Measurements from ENCODE around the gene ZNF514. TPM values are rescaled to one million over a fixed set of nuclear protein-coding genes. Genes with fewer than 3 reads are reported as not detected.
"Not testable (repeated sequence)": the region's sequence is repeated elsewhere in the genome, so short reads cannot be mapped to it uniquely, and the experiment has no call there.

Gene ZNF514
- total RNA-seq, 1 donor from 2014 or later, result 26.1 TPM

GRCh38 chr2:95203911-95204310 lies 44.3 kb upstream of the ZNF514 start:
- no peak overlapping the region for H3K4me3 Mint-ChIP-seq
- no peak for TF ChIP-seq CTCF (conservative IDR thresholded peaks at IDR 0.05)
- peaks cover 13% of the 10 kb centered on the region for H3K27me3 Mint-ChIP-seq
- no peak for DNase-seq (ENCODE audit: extremely low spot score, unreplicated experiment)
- H3K36me3 Mint-ChIP-seq, result peaks cover 12% of the 10 kb centered on the region
- peaks cover 13% of the 10 kb centered on the region for H3K4me1 Mint-ChIP-seq (ENCODE audit: unreplicated experiment)
- peaks cover 2% of the 10 kb centered on the region for H3K9me3 Mint-ChIP-seq
- no peak overlapping the region for H3K27ac Mint-ChIP-seq

DNA sequence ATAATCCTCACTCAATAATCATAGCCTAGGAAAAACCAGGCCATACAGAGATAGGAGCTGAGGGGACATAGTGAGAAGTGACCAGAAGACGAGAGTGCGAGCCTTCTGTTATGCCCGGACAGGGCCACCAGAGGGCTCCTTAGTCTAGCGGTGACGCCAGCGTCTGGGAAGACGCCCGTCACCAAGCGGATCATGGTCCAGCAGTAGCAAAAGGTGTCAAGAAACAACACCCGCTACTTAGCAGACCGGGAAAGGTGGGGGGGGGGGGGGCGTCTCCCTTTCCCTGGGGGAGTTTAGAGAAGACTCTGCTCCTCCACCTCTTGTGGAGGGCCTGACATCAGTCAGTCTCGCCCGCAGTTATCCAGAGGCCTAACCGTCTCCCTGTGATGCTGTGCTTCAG lies 33.3 kb upstream of the ZNF514 start:
- not testable (repeated sequence) for H3K27ac Mint-ChIP-seq; H3K36me3 Mint-ChIP-seq; H3K4me3 Mint-ChIP-seq; H3K9me3 Mint-ChIP-seq; H3K4me1 Mint-ChIP-seq (ENCODE audit: unreplicated experiment)
- DNase-seq (ENCODE audit: extremely low spot score, unreplicated experiment), result peak; percentile 77
- H3K27me3 Mint-ChIP-seq, result peaks cover 46% of the 10 kb centered on the region
- peak; percentile 78 for TF ChIP-seq CTCF (conservative IDR thresholded peaks at IDR 0.05)

DNA sequence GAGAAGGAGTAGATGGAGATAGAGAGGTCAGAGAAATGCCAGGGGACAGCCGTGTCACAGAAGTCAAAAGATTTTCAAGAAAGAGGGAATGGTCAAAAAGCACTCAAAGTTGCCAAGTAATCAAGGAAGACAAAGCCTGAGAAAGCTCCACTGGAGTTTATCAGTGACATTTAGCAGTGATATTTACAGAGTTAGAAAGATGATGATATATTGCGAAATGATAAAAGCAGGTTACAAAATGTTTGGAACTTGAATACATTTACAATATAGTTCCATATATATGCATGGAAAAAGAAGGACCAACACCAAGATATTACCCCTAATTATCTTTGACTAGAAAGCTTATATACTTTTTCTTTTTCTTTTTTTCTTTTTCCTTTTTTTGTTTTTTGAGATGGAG lies 26.3 kb upstream of the ZNF514 start:
- DNase-seq (ENCODE audit: extremely low spot score, unreplicated experiment), result no peak
- Mint-ChIP-seq H3K4me3 (no peak overlapping the region), H3K36me3 (peaks cover 25% of the 10 kb centered on the region), H3K27me3 (peaks cover 20% of the 10 kb centered on the region), H3K4me1 (ENCODE audit: unreplicated experiment) (no peaks in the 10 kb centered on the region), H3K9me3 (no peaks in the 10 kb centered on the region), H3K27ac (no peak overlapping the region)
- no peak for TF ChIP-seq CTCF (conservative IDR thresholded peaks at IDR 0.05)

DNA sequence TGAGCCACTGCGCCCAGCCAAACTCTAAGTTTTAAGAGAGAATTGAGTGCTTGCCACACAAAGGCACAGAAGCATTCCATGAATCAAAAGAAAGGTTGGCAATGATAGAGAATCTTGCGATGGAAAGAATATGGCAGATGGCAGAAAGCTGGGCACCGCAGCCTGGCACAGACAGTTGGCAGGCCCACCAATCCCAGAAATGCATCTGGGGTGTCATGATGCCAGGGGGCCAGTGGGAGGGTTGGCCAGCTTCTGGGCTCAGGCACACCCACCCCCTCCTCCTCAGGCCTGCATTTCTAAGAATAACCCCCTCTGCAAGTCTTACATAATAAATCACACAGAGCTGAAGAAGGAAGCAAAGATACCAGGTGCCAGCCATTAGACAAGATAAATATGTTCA lies 25.5 kb upstream of the ZNF514 start:
- H3K9me3 Mint-ChIP-seq, result no peaks in the 10 kb centered on the region
- TF ChIP-seq CTCF (conservative IDR thresholded peaks at IDR 0.05), result no peak
- H3K36me3 Mint-ChIP-seq, result peaks cover 31% of the 10 kb centered on the region
- H3K4me3 Mint-ChIP-seq, result no peak overlapping the region
- peaks cover 12% of the 10 kb centered on the region for H3K27me3 Mint-ChIP-seq
- no peak for DNase-seq (ENCODE audit: extremely low spot score, unreplicated experiment)
- no peaks in the 10 kb centered on the region for H3K4me1 Mint-ChIP-seq (ENCODE audit: unreplicated experiment)
- H3K27ac Mint-ChIP-seq, result no peak overlapping the region

DNA sequence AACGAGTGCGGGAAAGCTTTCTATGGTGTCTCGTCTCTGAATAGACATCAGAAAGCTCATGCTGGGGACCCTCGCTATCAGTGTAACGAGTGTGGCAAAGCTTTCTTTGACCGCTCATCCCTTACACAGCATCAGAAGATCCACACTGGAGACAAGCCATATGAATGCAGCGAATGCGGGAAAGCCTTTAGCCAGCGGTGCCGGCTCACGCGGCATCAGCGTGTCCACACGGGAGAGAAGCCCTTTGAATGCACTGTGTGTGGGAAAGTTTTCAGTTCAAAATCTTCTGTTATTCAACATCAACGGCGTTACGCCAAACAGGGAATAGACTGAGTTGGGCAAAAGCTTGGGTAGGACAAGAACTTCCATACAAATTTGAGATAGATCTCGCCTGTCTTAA lies 22.1 kb upstream of the ZNF514 start:
- Mint-ChIP-seq H3K4me1 (ENCODE audit: unreplicated experiment) (no peaks in the 10 kb centered on the region), H3K27me3 (no peaks in the 10 kb centered on the region), H3K27ac (no peak overlapping the region), H3K9me3 (no peaks in the 10 kb centered on the region), H3K4me3 (no peak overlapping the region), H3K36me3 (peaks cover 44% of the 10 kb centered on the region)
- DNase-seq (ENCODE audit: extremely low spot score, unreplicated experiment), result no peak
- TF ChIP-seq CTCF (conservative IDR thresholded peaks at IDR 0.05), result no peak

DNA sequence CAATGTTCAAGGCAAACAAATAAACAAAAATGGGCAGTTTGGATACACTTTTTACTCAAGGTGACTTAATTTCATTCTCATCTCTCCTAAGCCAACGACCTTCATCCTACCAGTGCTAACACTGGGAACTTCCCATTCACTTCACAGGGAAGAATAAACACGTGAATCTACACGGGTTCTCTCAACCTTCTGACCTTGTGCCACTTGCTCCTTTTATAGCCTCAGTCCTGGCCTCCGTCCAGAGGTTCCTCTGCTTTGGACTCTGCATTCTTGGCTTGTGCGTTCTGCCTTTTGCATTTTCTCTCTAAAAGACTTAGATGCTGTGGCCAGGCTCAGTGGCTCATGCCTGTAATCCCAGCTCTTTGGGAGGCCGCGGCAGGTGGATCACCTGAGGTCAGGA lies 19.8 kb upstream of the ZNF514 start:
- TF ChIP-seq CTCF (conservative IDR thresholded peaks at IDR 0.05), result no peak
- H3K36me3 Mint-ChIP-seq, result peaks cover 44% of the 10 kb centered on the region
- no peak overlapping the region for H3K27ac Mint-ChIP-seq
- H3K4me3 Mint-ChIP-seq, result no peak overlapping the region
- H3K4me1 Mint-ChIP-seq (ENCODE audit: unreplicated experiment), result no peaks in the 10 kb centered on the region
- DNase-seq (ENCODE audit: extremely low spot score, unreplicated experiment), result no peak
- H3K9me3 Mint-ChIP-seq, result no peaks in the 10 kb centered on the region
- no peaks in the 10 kb centered on the region for H3K27me3 Mint-ChIP-seq

Data from type B pancreatic cell (in vitro differentiated cells).